HL-60/S4 treated with phorbol 12-myristate 13-acetate at 8.2 ng/mL for 4 days and 3 days (cell line): Measurements from ENCODE around the gene ZNF789.
"Not testable (repeated sequence)": the region's sequence is repeated elsewhere in the genome, so short reads cannot be mapped to it uniquely, and the experiment has no call there.

Source experiments
- in situ Hi-C: fragments of 300-500 bp; cut with MboI; formaldehyde crosslinking; loops from 2 replicates; pipeline ENCODE4 v1.15.0; 2022; ENCODE audit warnings: low sequenced_read_pairs

The ZNF789 gene

GRCh38 chr7:99501236-99501635 is 28.5 kb downstream of the ZNF789 start:
- in situ Hi-C loops = not testable (repeated sequence)

GRCh38 chr7:99504281-99504602 is 31.6 kb downstream of the ZNF789 start:
- in situ Hi-C loops = no loop called here

GRCh38 chr7:99504603-99505323 is 32.1 kb downstream of the ZNF789 start, which contains the start of gene ZKSCAN5:
TSS of gene ZKSCAN5 (plus strand) at chr7:99504662. CDS start at chr7:99506045, 1,383 bp downstream.
- in situ Hi-C loops = no loop called here

GRCh38 chr7:99505324-99505662 is 32.6 kb downstream of the ZNF789 start:
- in situ Hi-C loops = no loop called here

GRCh38 chr7:99514050-99514449 is 41.4 kb downstream of the ZNF789 start:
- in situ Hi-C loops = no loop called here

GRCh38 chr7:99521399-99521798 is 48.7 kb downstream of the ZNF789 start:
- in situ Hi-C loops = no loop called here

- in situ Hi-C loops = no loop called here
Observed at GRCh38 chr7:99525713-99526440, 53.2 kb downstream of the ZNF789 start.

GRCh38 chr7:99531354-99531765 is 58.7 kb downstream of the ZNF789 start:
- in situ Hi-C loops = no loop called here

GRCh38 chr7:99535667-99536066 is 63.0 kb downstream of the ZNF789 start:
- in situ Hi-C loops = no loop called here
